CD4-positive, alpha-beta T cell treated with Interferon gamma for 1 hour (primary cell): ENCODE measurements around the gene KCNG1.

ENCODE experiments used
- DNase-seq: peaks from one replicate; pipeline ENCODE4 v3.0.0-alpha.2; 2020

Gene KCNG1

DNA sequence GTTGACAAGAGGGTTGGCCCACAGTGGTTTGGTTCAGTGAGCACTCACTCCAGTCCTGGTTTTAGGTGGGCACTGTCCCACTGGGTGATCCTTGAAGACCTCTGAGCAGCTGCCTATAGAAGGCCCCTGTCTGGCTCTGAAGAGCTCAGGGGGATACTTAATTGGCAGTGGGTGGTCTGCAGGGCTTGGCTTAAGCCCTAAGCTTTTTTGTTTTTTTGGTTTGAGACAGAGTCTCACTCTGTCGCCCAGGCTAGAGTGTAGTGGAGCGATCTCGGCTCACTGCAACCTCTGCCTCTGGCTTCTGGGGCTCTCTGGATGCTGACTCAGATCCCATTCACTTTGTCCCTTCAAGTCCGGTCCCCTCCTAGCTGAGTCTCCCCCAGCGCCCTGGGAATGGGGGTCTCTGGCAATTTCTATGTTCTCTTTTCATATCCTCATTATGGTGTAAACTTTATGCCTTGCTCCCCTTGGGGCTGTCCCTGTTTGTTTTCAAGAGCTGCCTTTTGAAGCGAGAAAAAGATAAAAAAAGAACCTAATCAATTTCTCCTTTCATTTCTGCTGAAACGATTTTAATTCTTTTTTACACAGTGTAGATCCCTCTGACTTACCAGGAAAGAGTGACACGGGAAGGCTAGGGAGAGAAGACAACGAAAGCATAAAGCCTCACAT, 12.2 kb upstream of the KCNG1 start:
- DNase-seq = no peak

- DNase-seq = no peak
Observed at GRCh38 chr20:51034476-51034875, 11.6 kb upstream of the KCNG1 start.

DNA sequence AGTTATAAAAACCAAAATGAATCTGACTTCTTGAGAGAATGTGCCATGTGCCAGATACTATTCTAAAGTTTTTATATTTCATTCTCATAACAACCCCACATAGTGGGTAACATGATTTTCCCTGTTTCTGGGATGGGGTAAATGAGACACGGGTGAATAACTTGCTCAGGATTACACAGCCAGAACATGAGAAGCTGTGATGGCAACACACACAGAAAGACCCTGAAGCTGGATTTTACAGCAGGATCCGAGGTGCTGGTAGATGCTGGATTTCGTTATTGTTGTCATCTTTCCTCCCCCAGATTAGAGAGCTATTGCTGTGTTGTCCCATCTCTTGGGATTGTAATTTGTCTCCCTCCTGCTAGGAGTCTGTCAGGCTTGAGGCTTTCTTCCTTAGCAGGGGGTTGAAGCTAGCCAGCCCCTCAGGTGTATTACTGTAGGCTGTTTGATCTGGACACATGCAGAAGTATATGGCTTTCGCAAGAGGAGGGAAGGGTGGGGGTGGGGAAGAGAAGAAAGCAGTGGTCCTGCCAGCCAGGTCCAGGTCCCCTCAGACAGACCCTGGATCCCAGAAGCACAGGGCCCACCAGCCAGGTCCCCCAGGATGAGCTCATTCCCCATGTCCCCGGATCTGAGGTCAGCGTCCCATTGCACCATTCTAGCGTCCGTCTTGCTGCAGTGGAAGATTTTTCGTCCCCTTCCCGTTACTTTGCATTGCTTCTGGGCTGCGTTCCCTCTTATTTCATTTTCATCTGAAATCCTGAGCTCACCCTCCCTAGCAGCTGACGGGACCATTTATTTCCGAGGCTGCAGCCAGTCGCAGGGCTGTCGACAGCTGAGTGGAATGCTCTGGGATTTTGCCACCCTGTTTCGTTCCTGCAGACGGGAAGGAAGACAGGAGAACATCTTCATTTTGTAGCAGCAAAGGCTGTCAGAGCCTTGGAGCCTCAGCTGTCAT, 7.3 kb upstream of the KCNG1 start:
- no peak for DNase-seq

DNA sequence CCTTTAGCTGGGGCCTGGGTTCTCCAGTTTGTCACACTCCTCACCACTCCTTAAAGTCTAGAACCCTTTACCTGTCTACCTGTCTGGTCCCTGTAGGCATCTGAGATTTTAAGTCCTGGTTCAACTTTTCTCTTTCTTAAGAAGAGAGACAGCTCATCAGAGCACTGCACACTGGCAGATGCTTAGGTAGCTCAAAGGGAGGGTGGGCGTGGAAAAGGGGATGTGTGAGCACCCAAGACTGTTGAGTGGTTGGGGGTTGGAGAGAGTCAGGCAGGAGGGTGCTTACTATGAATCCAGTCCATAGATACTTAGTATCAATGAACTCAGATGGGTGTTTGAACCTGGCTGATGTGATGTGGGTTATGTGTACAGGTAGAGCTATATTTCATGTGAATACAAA, 6.6 kb upstream of the KCNG1 start:
- no peak for DNase-seq

DNA sequence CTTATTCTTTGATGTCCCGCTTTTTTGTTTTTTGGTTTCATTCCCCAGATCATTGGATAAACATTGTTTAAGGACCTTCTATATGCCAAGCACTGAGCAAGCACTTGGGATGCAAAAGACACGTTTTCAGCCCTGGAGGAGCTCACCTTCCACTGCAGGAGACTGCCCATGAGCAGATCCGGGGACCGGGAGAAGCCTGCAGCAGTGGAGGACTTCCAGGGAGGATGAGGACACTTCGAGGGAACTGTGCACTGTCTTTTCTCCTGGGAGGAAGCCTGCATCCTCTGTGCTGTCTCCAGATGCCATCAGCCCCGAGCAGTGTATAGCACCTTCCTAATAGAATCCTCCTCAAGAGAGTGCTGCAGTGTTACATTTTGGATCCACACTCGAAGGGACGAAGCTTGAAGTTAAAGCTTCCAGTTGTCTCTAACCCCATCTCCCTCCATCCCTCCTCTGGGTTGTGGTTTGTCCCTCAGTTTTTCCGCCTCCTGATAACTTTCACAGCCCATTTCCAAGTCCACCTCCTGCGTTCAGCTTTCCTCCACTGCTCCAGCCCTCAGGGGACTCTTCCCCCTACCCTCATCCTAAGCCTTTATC, 5.8 kb upstream of the KCNG1 start:
- no peak for DNase-seq

- no peak for DNase-seq
Observed at GRCh38 chr20:51027035-51027795, 4.3 kb upstream of the KCNG1 start.

DNA sequence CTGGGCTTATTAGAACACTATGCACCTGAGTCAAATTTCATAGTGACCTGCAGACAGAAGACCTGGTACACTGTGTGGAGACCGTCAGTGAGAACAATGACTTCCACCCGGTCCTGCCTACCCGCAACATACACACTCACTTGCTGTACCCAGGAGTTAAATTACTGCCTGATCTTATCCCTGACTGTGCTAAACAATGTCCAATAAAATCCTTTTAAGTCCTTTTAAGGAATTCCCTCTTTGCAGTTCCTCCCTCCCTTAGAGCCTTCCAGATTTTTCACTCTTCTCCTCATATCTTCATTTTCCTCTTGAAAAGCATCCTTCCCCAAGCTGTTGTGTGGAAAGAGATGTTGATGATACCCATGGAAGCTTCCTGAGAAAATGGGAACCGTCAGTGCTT, 3.4 kb upstream of the KCNG1 start:
- no peak for DNase-seq

GRCh38 chr20:51024761-51025160, 1.9 kb upstream of the KCNG1 start:
- no peak for DNase-seq

GRCh38 chr20:51023617-51024155, 779 bp upstream of the KCNG1 start:
- no peak for DNase-seq

DNA sequence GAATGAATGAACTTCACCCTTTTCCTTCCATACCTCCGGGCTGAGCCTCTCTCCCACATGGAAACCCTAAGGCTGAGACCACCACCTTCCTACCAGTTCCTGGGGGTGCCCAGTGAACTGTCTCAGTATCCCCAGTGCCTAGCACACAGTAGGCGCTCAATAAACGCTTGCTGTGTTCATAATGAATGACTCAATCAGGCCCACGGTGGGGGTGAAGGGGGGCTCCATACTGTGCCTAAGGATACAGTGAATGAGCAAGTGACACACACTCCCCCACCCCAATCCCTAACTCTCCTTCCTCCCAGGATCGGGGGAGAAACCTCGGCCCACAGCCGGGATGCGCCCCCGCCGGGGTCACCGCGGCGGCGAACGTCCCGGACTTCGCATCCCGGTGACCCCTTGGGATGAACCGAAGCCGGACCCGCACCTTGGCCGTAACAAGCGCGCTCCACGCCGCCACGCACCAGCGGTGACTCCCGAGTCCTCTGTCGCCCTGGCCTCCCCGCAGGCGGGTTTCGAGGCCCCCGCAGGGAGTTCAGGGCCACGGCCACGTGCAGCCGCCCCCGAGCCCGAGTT, 592 bp downstream of the KCNG1 start:
- DNase-seq = no peak

DNA sequence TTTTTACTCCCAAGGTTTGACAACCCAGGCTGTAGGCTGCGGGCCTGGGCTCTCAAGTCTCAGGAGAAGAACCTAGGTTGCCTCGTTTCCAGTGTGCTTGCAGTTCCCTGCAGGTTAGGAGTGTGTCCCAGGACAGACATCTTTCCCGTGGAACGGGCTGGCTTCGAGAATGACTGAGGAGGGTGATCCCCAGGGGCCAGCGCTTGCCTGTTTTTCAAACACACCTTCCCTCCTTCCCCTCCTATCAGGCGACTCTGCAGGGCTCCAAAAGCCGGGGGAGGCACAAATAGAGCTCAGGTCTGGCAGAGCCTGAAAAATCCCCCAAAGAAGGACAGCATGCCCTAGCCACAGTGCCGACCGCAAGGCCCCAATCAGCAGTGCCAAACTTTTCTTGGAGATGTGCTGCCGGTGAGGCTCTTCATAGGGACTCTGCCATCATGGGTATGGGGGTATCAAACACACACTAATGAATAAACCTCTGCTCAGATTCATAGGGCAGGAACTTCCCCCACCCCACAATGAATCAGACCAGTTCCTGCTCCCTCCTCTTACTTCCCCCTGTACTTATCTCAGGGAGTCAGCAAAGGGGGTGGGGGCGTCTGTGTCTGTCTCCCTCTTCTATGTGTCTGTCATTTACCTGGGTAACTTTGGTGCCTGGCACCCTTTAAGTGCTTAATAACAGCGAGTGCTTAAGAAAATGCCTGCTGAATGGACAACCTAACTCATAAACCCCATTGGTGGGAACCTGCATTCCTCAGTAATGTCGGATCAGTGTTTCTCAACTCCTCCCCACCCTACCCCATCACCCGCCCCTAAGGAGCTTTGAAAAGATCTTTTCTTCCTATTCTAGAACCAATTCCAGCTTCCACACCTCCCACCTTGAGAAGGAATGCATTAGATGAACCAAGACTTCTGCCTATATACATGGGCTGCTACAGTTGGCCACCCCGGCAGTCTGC, 1.6 kb downstream of the KCNG1 start:
- no peak for DNase-seq

DNA sequence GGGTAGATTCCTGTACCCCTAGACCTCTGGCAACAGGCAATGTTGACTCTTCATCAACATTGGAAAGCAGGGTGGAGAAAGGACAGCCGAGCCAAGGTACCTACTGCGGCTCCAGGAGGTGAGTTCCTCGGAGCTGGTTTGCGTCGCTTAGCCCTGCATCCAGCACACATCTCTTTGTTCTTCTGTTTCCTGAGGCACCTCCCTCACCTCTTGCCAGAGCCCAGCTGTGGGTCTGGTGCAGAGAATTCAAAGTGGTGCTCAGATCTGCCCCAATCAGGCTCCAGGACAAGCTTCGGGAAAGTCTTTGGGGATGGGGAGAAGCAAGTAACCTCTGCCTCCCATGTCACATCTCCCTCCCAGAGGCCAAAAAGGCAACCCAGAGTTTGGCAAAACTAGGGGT, 2.2 kb downstream of the KCNG1 start:
- DNase-seq = no peak

DNA sequence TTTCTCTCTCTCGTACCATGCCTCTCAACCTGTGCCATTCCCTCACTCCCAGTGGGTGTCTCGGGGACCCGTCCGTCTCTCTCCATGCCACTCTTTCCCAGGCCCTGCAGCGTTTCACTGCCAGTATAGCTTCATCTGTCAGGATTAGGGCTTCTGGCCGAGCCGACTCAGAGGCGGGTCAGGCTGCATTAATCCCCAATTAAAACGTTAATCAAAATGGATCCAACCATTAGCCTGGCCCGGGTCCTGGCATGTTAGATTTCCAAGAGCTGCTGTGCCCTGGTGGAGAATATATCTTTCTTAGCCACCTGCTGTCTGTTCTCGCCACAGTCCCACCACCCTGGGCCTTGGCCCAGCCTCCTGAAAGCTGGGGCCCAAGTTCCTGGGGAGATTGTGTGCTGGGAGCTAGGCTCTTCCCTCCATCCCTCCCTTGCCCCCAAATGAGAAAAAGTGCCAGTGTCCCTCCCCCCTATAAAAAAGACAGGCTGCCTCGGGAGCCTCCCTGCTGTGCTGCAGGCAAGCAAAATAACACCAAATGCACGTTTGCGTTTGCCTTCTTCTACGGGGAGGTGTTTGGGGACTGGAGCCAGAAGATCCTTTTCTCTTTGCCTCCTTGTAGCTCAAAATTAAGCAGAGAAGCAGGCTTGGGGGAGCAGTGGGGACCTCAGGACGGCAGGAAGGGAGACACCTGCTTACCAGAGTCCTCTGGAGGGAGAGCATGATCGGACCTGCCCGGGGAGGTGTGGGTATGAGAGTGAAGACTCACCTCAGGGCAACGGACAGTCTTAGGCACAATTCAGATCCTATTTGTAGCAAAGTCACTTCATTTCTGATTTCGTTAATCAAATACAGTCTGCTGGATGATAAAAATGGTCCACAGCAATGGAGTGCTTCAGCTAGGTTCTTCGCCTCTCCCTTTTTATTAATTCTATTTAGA, 3.0 kb downstream of the KCNG1 start:
- DNase-seq = no peak

DNA sequence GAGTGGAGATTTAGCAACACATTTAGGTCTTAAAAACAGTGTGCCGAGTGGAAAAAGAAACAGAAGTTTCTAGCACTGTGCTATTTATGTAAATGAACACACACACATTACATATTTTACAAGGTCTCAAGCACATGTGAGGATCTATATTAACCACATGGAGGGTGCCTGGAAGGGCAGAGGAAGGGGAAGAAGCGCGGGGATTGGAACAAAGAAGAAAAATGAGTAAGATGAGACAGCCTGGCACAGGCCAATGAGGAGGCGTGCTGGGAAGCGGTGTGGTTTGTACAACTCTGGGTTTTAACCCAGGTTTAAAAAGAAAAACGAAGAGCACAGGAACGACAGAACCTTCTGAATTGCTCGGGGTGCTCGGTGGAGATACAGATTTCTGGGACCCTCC, 5.7 kb downstream of the KCNG1 start:
- no peak for DNase-seq

- DNase-seq = no peak
Observed at GRCh38 chr20:51016521-51016920, 6.4 kb downstream of the KCNG1 start.

DNA sequence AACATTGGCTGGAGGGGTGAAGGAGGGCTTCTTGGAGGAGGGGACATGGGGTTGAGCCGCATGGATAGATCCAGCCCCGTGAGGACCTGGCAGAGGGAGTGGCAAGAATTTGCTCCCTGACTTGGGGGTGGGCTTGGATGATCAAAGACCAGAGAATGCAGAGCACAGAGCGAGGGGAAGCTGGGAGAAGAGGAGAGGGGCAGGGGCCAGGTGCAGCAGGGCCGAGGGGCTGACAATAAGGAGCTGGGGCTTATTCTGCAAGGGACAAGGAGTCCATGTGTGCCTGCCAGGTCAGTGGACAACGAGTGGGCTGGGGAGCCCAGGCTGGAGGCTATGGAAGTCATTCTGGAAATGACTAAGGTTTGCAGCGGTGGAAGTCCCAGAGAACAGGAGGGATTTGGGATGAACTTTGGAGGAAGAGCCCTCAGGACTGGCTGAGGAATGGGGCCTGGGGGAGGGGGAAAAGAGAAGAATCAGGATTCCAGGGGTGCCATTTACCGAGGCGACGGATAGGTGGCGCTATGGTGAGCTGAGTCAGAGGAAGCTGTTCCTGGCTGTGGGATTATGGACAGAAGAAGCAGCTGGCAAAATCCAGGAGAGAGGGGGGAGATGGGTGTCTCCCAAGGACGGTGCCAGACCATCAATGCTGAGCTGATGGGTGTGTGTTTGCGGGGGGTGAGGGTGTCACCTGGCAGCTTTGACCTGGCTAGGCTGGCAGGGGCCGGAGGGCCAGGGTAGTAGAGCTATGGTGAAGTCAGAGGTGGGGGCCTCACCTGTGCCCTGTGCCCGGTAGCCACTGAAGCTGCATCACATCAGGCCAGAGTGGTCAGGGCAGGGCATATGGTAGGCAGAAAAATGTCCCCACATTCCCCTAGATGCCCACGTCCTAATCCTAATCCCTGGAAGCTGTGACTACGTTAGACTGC, 7.8 kb downstream of the KCNG1 start:
- no peak for DNase-seq

DNA sequence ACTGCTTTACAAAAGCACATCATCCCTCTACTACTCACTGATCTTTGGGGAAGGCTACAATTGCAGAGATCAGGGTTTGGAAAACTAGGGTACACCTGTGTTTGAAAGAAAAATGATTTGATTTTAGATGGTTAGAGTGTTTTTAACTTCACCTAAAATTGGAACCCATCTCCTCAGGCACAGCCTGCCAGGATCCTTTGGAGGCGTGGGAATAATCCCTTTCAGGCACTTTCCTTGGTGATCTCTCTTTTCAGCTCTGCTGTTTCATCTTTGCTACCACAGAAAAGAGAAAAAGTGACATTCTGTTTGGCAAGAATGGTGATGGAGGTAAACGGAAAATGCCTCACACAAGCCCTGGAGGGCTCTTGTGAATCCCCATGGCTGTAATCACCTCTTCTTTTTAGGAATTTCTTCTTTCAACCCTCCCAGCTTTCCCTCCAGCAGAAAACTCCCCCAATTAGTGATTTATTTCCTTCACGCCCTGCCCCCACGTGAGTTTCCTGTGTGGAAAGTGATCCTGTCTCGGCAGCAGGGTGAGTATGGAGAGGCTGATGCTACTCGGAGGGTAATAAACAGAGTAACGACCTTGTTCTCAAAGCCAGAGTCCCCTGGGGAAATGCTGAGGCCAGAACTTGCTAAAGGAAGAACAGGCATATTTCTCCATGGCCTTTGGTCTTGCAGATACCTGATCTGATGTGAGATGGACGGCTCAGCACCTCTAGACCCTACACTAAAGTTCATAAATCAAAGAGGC, 9.2 kb downstream of the KCNG1 start:
- no peak for DNase-seq

GRCh38 chr20:51012357-51012756, 10.6 kb downstream of the KCNG1 start:
- DNase-seq = no peak
